ENCODE results near the gene MME. TPM values are rescaled to one million over a fixed set of nuclear protein-coding genes. Genes with fewer than 3 reads are reported as not detected.

MME gene
- total and polyA plus RNA-seq, 2 of the 8 experiments (the other 6 are each of a cell fraction or from before 2014, with no cell fraction given), result 5.0 to 39.6 TPM

- H2BK120ac ChIP-seq (replicated peaks; ENCODE audit: low read depth, low read length), result no peak overlapping the region
- no peaks in the 10 kb centered on the region for H4K20me1 ChIP-seq (replicated peaks in 1 of 2; ENCODE audit: control insufficient read depth in 1 of 2, insufficient read depth in 2 of 2, low read length in 2 of 2)
- H3K9ac ChIP-seq (replicated peaks in 1 of 4; ENCODE audit: extremely low read depth in 1 of 4, low read depth in 3 of 4, low read length in 3 of 4), result no peak overlapping the region
- no peak overlapping the region for H2BK5ac ChIP-seq (ENCODE audit: low read depth, low read length)
- TF ChIP-seq CREB1 (IDR thresholded peaks at IDR 0.05), result no peak
- TF ChIP-seq MAFK (IDR thresholded peaks at IDR 0.05; ENCODE audit: low read depth, low read length), result no peak
- TF ChIP-seq EP300 (IDR thresholded peaks at IDR 0.05; ENCODE audit: borderline replicate concordance in 1 of 2, low read depth in 2 of 2, low read length in 2 of 2), result no peak
- WGBS, 2 experiments (ENCODE audit: extremely low coverage in 1 of 2, insufficient coverage in 1 of 2, insufficient read length in 1 of 2, insufficient replicate concordance in 2 of 2, low coverage in 1 of 2, low lambda C conversion rate in 2 of 2, missing lambda C conversion rate in 1 of 2), result 90% methylated on average over 4 of the region's 4 CpGs; no CpG with 5 or more reads in 1 of the 2 experiments
- peaks cover 0 to 11% (median under 1%) of the 10 kb centered on the region in 4 experiments; a peak in 2 of 7 replicates for H3K27me3 ChIP-seq (replicated peaks in 1 of 4; ENCODE audit: control insufficient read depth in 3 of 4, extremely low read depth in 1 of 4, insufficient read depth in 3 of 4, low read length in 3 of 4)
- no peak overlapping the region for H3K23ac ChIP-seq (ENCODE audit: insufficient read length)
- no peak overlapping the region for H3K18ac ChIP-seq (ENCODE audit: extremely low read depth, low read length)
- no peak overlapping the region for H3K56ac ChIP-seq (replicated peaks; ENCODE audit: insufficient read length, low read depth, low read length)
- no peak overlapping the region for H2BK20ac ChIP-seq (ENCODE audit: low read length)
- DNase-seq (ENCODE audit: low read depth in 1 of 2, low spot score in 2 of 2) (no peak), FAIRE-seq (no peak)
- no peak overlapping the region for H3K14ac ChIP-seq (ENCODE audit: insufficient read length)
- no peak overlapping the region for H3K4me3 ChIP-seq (ENCODE audit: extremely low read depth in 1 of 4, insufficient read depth in 2 of 4, low read depth in 3 of 4, low read length in 4 of 4)
- H3K4me2 ChIP-seq (ENCODE audit: insufficient read depth in 1 of 2, low read depth in 2 of 2, low read length in 2 of 2), result no peak overlapping the region
- ChIA-PET POLR2A (ENCODE audit: partially characterized antibody) (interaction anchor here (0.7 kb wide), 1 partner anchor 309 kb away, joined by 3 read pairs; no protein-coding TSS in a partner anchor), CTCF (ENCODE audit: partially characterized antibody) (no interaction called here)
- 0 out of 4 replicates have a peak, but pooled peaks cover 0 to 3% of the 10 kb centered on the region in 2 experiments for H3K9me3 ChIP-seq (ENCODE audit: insufficient read depth in 2 of 2, low read depth in 1 of 2, low read length in 1 of 2)
- no peak overlapping the region for H3K27ac ChIP-seq (ENCODE audit: low read depth, low read length)
- no peak overlapping the region for H2BK12ac ChIP-seq (ENCODE audit: low read depth, low read length)
- H3K23me2 ChIP-seq (ENCODE audit: low read depth, low read length), result peaks cover 10% of the 10 kb centered on the region; the same call in 1 of the 2 replicates
- peaks cover 0 to 5% (median under 1%) of the 10 kb centered on the region in 4 experiments; a peak in 3 of 7 replicates for H3K4me1 ChIP-seq (replicated peaks in 1 of 4; ENCODE audit: control insufficient read depth in 3 of 4, insufficient read depth in 4 of 4, low read length in 3 of 4)
- no peaks in the 10 kb centered on the region for H3K36me3 ChIP-seq (ENCODE audit: control insufficient read depth in 2 of 4, insufficient read depth in 4 of 4, low read length in 3 of 4)
- no peaks in the 10 kb centered on the region for H3K79me1 ChIP-seq (ENCODE audit: low read depth, low read length)
- H3K4ac ChIP-seq (replicated peaks; ENCODE audit: insufficient read length, low read depth, low read length), result no peak overlapping the region
- H3K79me2 ChIP-seq (ENCODE audit: control insufficient read depth in 1 of 2, insufficient read depth in 2 of 2, low read length in 2 of 2), result peaks cover 0 to 6% of the 10 kb centered on the region in 2 experiments; a peak in 1 of 4 replicates
- no peak overlapping the region for H2AK5ac ChIP-seq (ENCODE audit: low read depth, low read length)
- no peak overlapping the region for H4K91ac ChIP-seq (replicated peaks; ENCODE audit: insufficient read length, low read length)
- no peak overlapping the region for H2AFZ ChIP-seq (ENCODE audit: low read length)
- H2BK15ac ChIP-seq (ENCODE audit: low read length), result no peak overlapping the region
- no peak overlapping the region for H4K5ac ChIP-seq (ENCODE audit: insufficient read length, low read depth, low read length)
- no peak overlapping the region for H4K8ac ChIP-seq (ENCODE audit: extremely low read depth, insufficient read depth, low read length)
Measured at GRCh38 chr3:155076888-155077287, 3.2 kb upstream of the MME start.

Data from H1 (cell line).